Stomach (tissue), 4 donors: ENCODE results near the gene GPR101.

ENCODE experiments used
- CTCF ChIP-seq, 7 experiments: fragments of 450-650 bp in 4 of 7; fragments of 200-600 bp in 3 of 7; sonication (generic) in 3 of 7; IDR thresholded peaks; one replicate each; pipeline ENCODE4 v1.5.1; 2016 to 2019; ENCODE audit warnings: antibody characterized with exemption in 7 of 7, control low read depth in 2 of 7, mild to moderate bottlenecking in 1 of 7
- EP300 ChIP-seq: sonication (generic); formaldehyde crosslinking; IDR thresholded peaks from one replicate; pipeline ENCODE4 v1.6.1; 2017; ENCODE audit warnings: antibody characterized with exemption
- POLR2A ChIP-seq, 4 donors: fragments of 450-650 bp; IDR thresholded peaks; one replicate each; pipeline ENCODE4 v1.6.1; 2016; ENCODE audit warnings: antibody characterized with exemption in 4 of 4, control low read depth in 2 of 4, mild to moderate bottlenecking in 1 of 4, moderate library complexity in 1 of 4

DNA sequence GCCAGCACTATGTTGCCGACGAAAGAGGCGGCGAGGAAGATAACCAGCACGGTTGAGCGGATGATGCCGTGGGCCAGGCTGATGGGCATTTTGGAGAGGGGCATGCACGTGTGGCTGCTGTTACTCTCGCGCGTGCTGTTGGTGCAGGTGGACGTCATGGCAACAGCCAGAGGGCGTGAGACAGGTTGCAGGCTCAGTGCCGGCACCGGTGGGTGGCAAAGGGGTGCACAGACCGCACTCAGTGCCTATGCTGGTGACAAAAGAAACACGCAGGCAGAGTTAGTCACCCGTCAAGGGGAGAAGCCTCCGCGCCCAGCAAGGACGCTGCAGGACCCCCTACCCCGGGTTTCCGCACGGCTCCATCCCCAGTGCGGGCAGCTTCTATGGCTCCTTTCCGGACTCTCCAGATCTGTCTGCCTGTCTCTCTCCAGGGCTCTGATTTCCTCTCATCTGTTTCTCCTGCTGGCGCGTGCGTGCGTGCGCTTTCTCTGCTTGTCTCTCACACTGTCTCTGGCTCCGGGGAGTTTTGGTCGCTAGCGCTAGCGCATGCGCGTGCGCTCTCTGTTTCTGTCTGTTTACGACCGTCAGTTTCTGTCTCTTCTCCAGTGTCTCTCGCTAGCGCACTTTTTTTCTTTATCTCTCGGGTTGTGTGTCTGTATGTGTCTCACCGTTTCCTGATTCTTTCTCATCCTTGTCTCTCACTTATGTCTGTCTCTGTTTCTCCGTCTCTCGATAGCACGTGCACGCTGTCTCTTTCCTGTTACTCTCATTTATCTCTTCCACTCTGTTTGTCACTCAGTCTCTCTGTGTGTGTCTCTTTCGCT is 2.1 kb downstream of the GPR101 start:
- TF ChIP-seq CTCF (IDR thresholded peaks at IDR 0.05): no peak
- TF ChIP-seq EP300: no peak
- no peak for TF ChIP-seq POLR2A (IDR thresholded peaks at IDR 0.05)
